H1 (cell line): ENCODE data around the gene MAP7D1. TPM values are rescaled to one million over a fixed set of nuclear protein-coding genes. Genes with fewer than 3 reads are reported as not detected.

ENCODE experiments used
- CHD2 ChIP-seq: IDR thresholded peaks from 2 replicates; pipeline ENCODE4 v1.6.1; 2012; ENCODE audit warnings: low read length, improper control_type of control experiment
- CTCF ChIP-seq, 3 experiments: IDR thresholded peaks; 1 replicate in 2 of 3; 2 replicates in 1 of 3; pipeline versions ENCODE4 v1.5.1 to v1.6.1; 2011; ENCODE audit warnings: low read length in 3 of 3, mild to moderate bottlenecking in 3 of 3, inconsistent platforms in 2 of 3, low read depth in 1 of 3, moderate library complexity in 1 of 3; ENCODE audit not compliant: insufficient read depth in 1 of 3; ENCODE audit errors: control extremely low read depth in 1 of 3
- HDAC2 ChIP-seq, 2 experiments: fragments of 300-600 bp in 1 of 2; sonication (generic) in 1 of 2; IDR thresholded peaks; 2 replicates each; pipeline ENCODE4 v1.6.1; 2011 to 2012; ENCODE audit warnings: low read depth in 2 of 2, low read length in 2 of 2, mild to moderate bottlenecking in 2 of 2, moderate library complexity in 2 of 2, borderline replicate concordance in 1 of 2, inconsistent platforms in 1 of 2
- KDM4A ChIP-seq: IDR thresholded peaks from one replicate; pipeline ENCODE4 v1.7.1; 2012; ENCODE audit warnings: low read depth, mild to moderate bottlenecking, moderate library complexity, low read length, inconsistent platforms; ENCODE audit not compliant: severe bottlenecking
- KDM5A ChIP-seq: fragments of 200-600 bp; IDR thresholded peaks from 2 replicates; pipeline ENCODE4 v1.7.1; 2012; ENCODE audit warnings: mild to moderate bottlenecking, low read length, inconsistent platforms, mixed read lengths
- POLR2A ChIP-seq, 2 experiments: IDR thresholded peaks; 1 replicate in 1 of 2; 2 replicates in 1 of 2; pipeline ENCODE4 v1.6.1; 2011; ENCODE audit warnings: low read depth in 2 of 2, low read length in 2 of 2, mild to moderate bottlenecking in 2 of 2; ENCODE audit errors: control extremely low read depth in 1 of 2
- SIN3A ChIP-seq, 2 experiments: IDR thresholded peaks in 1 of 2; conservative IDR thresholded peaks in 1 of 2; 2 replicates each; pipeline ENCODE4 v1.6.1; 2011 to 2012; ENCODE audit warnings: low read length in 2 of 2, improper control_type of control experiment in 1 of 2, low read depth in 1 of 2, mild to moderate bottlenecking in 1 of 2
- TAF7 ChIP-seq: optimal IDR thresholded peaks from 2 replicates; pipeline ENCODE3; 2011; ENCODE audit warnings: low read depth, mild to moderate bottlenecking, inconsistent platforms, low read length, moderate library complexity, borderline replicate concordance
- polyA plus RNA-seq, 7 experiments: library from polyadenylated mRNA; depleted of rRNA in 3 of 7; stranded (reverse) in 5 of 7; unstranded in 2 of 7; fragments of >200 nt in 5 of 7; fragments of 200-250 nt in 2 of 7; gene quantifications; 1 replicate in 5 of 7; 2 replicates in 1 of 7; 4 replicates in 1 of 7; pipeline versions ENCODE4 v1.2.1 to v1.2.3, GENCODE V29; 2011 to 2013; ENCODE audit warnings: missing spikeins in 2 of 7, mixed read lengths in 2 of 7
- total RNA-seq: library from RNA; stranded (reverse); fragmentation: NEBNext Ultra II Directional; extraction: Animal tissue kit (Norgen Biotek cat#: 25700); gene quantifications from 2 replicates; pipeline ENCODE4 v1.2.1, GENCODE V29; 2021

Gene MAP7D1
- total and polyA plus RNA-seq, 2 of the 8 experiments (the other 6 are each of a cell fraction or from before 2014, with no cell fraction given) = 18.2 to 52.4 TPM

GRCh38 chr1:36126005-36126716 is 29.8 kb upstream of the MAP7D1 start (continued):
- TF ChIP-seq SIN3A (conservative IDR thresholded peaks at IDR 0.05 in 1 of 2, IDR thresholded peaks at IDR 0.05 in 1 of 2; ENCODE audit: low read depth in 1 of 2, low read length in 2 of 2) = no peak
- TF ChIP-seq KDM5A = no peak
- TF ChIP-seq CTCF (IDR thresholded peaks at IDR 0.05; ENCODE audit: control extremely low read depth in 1 of 3, insufficient read depth in 1 of 3, low read depth in 1 of 3, low read length in 3 of 3) = no peak
- TF ChIP-seq KDM4A = no peak
- TF ChIP-seq CHD2 = no peak
- TF ChIP-seq POLR2A (IDR thresholded peaks at IDR 0.05; ENCODE audit: control extremely low read depth in 1 of 2, low read depth in 2 of 2, low read length in 2 of 2) = no peak
- no peak for TF ChIP-seq HDAC2 (IDR thresholded peaks at IDR 0.05; ENCODE audit: borderline replicate concordance in 1 of 2, low read depth in 2 of 2, low read length in 2 of 2)
- TF ChIP-seq TAF7 = no peak
